ENCODE results near the gene TEX44. TPM values are rescaled to one million over a fixed set of nuclear protein-coding genes. Genes with fewer than 3 reads are reported as not detected.

The TEX44 gene
- total RNA-seq, 1 donor from 2014 or later = not detected

- H3K9me3 Mint-ChIP-seq = peaks cover 9% of the 10 kb centered on the region
- TF ChIP-seq, protein P1, sequence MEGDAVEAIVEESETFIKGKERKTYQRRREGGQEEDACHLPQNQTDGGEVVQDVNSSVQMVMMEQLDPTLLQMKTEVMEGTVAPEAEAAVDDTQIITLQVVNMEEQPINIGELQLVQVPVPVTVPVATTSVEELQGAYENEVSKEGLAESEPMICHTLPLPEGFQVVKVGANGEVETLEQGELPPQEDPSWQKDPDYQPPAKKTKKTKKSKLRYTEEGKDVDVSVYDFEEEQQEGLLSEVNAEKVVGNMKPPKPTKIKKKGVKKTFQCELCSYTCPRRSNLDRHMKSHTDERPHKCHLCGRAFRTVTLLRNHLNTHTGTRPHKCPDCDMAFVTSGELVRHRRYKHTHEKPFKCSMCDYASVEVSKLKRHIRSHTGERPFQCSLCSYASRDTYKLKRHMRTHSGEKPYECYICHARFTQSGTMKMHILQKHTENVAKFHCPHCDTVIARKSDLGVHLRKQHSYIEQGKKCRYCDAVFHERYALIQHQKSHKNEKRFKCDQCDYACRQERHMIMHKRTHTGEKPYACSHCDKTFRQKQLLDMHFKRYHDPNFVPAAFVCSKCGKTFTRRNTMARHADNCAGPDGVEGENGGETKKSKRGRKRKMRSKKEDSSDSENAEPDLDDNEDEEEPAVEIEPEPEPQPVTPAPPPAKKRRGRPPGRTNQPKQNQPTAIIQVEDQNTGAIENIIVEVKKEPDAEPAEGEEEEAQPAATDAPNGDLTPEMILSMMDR (conservative IDR thresholded peaks at IDR 0.05) = peak; percentile 75
These were observed 35.0 kb upstream of the TEX44 start for GRCh38 chr2:231557571-231558217.

GRCh38 chr2:231563378-231563961, 29.2 kb upstream of the TEX44 start:
- TF ChIP-seq, protein P1 (conservative IDR thresholded peaks at IDR 0.05) = peak; percentile 77
- no peak overlapping the region for H3K27ac Mint-ChIP-seq (ENCODE audit: unreplicated experiment)
- peak; percentile 43 for DNase-seq (ENCODE audit: low read depth, low spot score)
- H3K4me3 Mint-ChIP-seq = no peak overlapping the region
- H3K27me3 Mint-ChIP-seq (ENCODE audit: low read depth) = no peaks in the 10 kb centered on the region
- no peaks in the 10 kb centered on the region for H3K4me1 Mint-ChIP-seq
- no peaks in the 10 kb centered on the region for H3K36me3 Mint-ChIP-seq (ENCODE audit: low read depth)
- H3K9me3 Mint-ChIP-seq = no peaks in the 10 kb centered on the region

More at GRCh38 chr2:231557571-231558217, 35.0 kb upstream of the TEX44 start:
- Mint-ChIP-seq H3K4me1 (peaks cover 10% of the 10 kb centered on the region), H3K27me3 (ENCODE audit: low read depth) (no peaks in the 10 kb centered on the region), H3K4me3 (no peak overlapping the region), H3K36me3 (ENCODE audit: low read depth) (peaks cover 7% of the 10 kb centered on the region), H3K27ac (ENCODE audit: unreplicated experiment) (no peak overlapping the region)
- DNase-seq (ENCODE audit: low read depth, low spot score) = peak; percentile 21

GRCh38 chr2:231565887-231566594, 26.6 kb upstream of the TEX44 start:
- H3K4me1 Mint-ChIP-seq = no peaks in the 10 kb centered on the region
- H3K36me3 Mint-ChIP-seq (ENCODE audit: low read depth) = no peaks in the 10 kb centered on the region
- no peaks in the 10 kb centered on the region for H3K9me3 Mint-ChIP-seq
- no peak overlapping the region for H3K27ac Mint-ChIP-seq (ENCODE audit: unreplicated experiment)
- no peaks in the 10 kb centered on the region for H3K27me3 Mint-ChIP-seq (ENCODE audit: low read depth)
- no peak overlapping the region for H3K4me3 Mint-ChIP-seq
- DNase-seq (ENCODE audit: low read depth, low spot score) = no peak
- TF ChIP-seq, protein P1 (conservative IDR thresholded peaks at IDR 0.05) = no peak

DNA sequence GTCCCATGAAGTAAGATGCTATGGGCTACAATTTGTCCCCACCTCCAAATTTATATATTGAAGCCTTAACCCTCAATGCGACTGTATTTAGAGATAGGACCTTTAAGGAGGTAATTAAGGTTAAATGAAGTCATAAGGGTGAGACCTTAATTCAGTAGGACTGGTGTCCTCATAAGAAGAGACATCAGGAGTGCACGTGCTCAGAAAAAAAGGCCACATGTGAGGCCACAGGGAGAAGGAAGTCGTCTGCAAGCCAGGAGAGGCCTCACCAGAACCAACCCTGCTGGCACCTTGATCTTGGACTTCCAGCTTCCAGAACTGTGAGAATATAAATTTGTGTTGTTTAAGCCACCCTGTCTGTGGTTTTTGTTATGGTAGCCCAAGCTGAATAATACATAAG, 25.5 kb upstream of the TEX44 start:
- no peak overlapping the region for H3K4me3 Mint-ChIP-seq
- peaks cover 8% of the 10 kb centered on the region for H3K4me1 Mint-ChIP-seq
- TF ChIP-seq, protein P1 (conservative IDR thresholded peaks at IDR 0.05) = no peak
- H3K36me3 Mint-ChIP-seq (ENCODE audit: low read depth) = no peaks in the 10 kb centered on the region
- no peak overlapping the region for H3K27ac Mint-ChIP-seq (ENCODE audit: unreplicated experiment)
- H3K27me3 Mint-ChIP-seq (ENCODE audit: low read depth) = no peaks in the 10 kb centered on the region
- no peaks in the 10 kb centered on the region for H3K9me3 Mint-ChIP-seq
- no peak for DNase-seq (ENCODE audit: low read depth, low spot score)

DNA sequence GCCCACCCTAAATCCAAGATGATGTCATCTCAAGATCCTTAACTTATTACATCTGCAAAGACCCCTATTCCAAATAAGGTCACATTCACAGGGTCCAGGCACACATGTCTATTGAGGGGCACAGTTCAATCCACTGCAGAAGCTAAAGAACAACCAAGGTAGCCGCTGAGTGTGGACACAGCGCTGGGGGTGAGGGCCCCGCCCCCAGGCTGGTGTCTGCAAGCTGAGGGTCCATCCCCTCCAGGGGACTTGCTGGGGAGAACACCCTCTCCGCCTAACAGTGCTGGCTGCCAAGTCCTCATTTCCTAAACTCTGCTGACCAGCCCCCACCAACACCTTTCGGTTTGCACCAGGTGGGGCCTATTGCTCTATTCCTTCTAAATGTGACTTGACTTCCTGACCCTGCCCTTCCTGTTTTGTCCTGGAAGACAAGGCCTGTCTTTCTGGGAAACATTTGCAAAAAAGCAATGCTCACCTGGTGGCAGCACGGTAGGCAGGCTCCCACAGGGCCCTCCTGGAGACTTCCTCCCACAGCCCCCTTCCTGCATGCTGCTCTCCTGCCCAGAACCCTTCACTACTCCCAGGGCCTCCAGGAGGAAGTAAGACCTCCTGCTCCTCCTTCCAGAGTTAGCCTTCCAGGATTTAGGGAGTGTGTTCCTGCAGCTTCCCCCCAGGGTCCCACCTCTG, 24.4 kb upstream of the TEX44 start:
- H3K27ac Mint-ChIP-seq (ENCODE audit: unreplicated experiment) = peak overlapping the region; percentile 35
- H3K4me3 Mint-ChIP-seq = no peak overlapping the region
- H3K9me3 Mint-ChIP-seq = no peaks in the 10 kb centered on the region
- no peak for DNase-seq (ENCODE audit: low read depth, low spot score)
- TF ChIP-seq, protein P1 (conservative IDR thresholded peaks at IDR 0.05) = no peak
- H3K4me1 Mint-ChIP-seq = peaks cover 13% of the 10 kb centered on the region
- H3K27me3 Mint-ChIP-seq (ENCODE audit: low read depth) = no peaks in the 10 kb centered on the region
- no peaks in the 10 kb centered on the region for H3K36me3 Mint-ChIP-seq (ENCODE audit: low read depth)
